PC-3 (cell line): ENCODE data around the gene CSNK1A1L. TPM values are rescaled to one million over a fixed set of nuclear protein-coding genes. Genes with fewer than 3 reads are reported as not detected.

Source experiments
- ATAC-seq: fragments of 200-7000 bp; cut with Tn5 transposase; 2 replicates; pipeline ENCODE4 v1.9.1; 2020; ENCODE audit warnings: mild to moderate bottlenecking, moderate library complexity
- BruUV-seq: library from RNA; stranded (reverse); fragments of 400-500 nt; replicated peaks from 2 replicates; lab custom pipeline; 2021; lab: Mats Ljungman, UMichigan
- CTCF ChIA-PET: fragments of 300-600 bp; sonication (Branson Sonifier 250); formaldehyde crosslinking; loops from one replicate; lab custom pipeline; 2022; ENCODE audit warnings: antibody characterized with exemption; lab: Charles Lee
- POLR2A ChIA-PET: fragments of 300-600 bp; sonication (Branson Sonifier 250); formaldehyde crosslinking; loops from one replicate; lab custom pipeline; 2022; ENCODE audit warnings: antibody characterized with exemption; ENCODE audit not compliant: unreplicated experiment; lab: Charles Lee
- DNase-seq: peaks from one replicate; pipeline ENCODE4 v3.0.0-alpha.2; 2015
- H2AFZ ChIP-seq: fragments of 300-600 bp; sonication (generic); 2 replicates; pipeline ENCODE4 v1.6.0; 2016; ENCODE audit warnings: antibody characterized with exemption, low read length
- H3F3A ChIP-seq: fragments of 300-600 bp; sonication (generic); one replicate; pipeline ENCODE4 v1.6.0; 2017; ENCODE audit warnings: antibody characterized with exemption, low read length, control low read depth, mild to moderate bottlenecking; ENCODE audit not compliant: unreplicated experiment
- H3K27ac ChIP-seq: fragments of 300-600 bp; sonication (generic); 2 replicates; pipeline ENCODE4 v1.5.1; 2016; ENCODE audit warnings: mild to moderate bottlenecking, low read length
- H3K27me3 ChIP-seq: fragments of 300-600 bp; sonication (generic); 2 replicates; pipeline ENCODE4 v1.6.1; 2016; ENCODE audit warnings: low read length, mixed read lengths
- H3K36me3 ChIP-seq: fragments of 300-600 bp; sonication (generic); 2 replicates; pipeline ENCODE4 v1.6.1; 2016; ENCODE audit warnings: low read depth, mixed run types, low read length, mixed read lengths
- H3K4me1 ChIP-seq: fragments of 300-600 bp; sonication (generic); 2 replicates; pipeline ENCODE4 v1.5.1; 2016; ENCODE audit warnings: low read length; ENCODE audit not compliant: insufficient read depth
- H3K4me2 ChIP-seq: fragments of 300-600 bp; sonication (generic); 2 replicates; pipeline ENCODE4 v1.6.0; 2016; ENCODE audit warnings: low read length
- H3K4me3 ChIP-seq: fragments of 300-600 bp; sonication (generic); 2 replicates; pipeline ENCODE4 v1.5.1; 2016; ENCODE audit warnings: mild to moderate bottlenecking, low read length, mixed read lengths
- H3K79me2 ChIP-seq: fragments of 300-600 bp; sonication (generic); 2 replicates; pipeline ENCODE4 v1.6.1; 2017; ENCODE audit warnings: low read length, mixed read lengths
- H3K9ac ChIP-seq: fragments of 300-600 bp; sonication (generic); 2 replicates; pipeline ENCODE4 v1.6.0; 2016; ENCODE audit warnings: mild to moderate bottlenecking, low read length
- H3K9me2 ChIP-seq: fragments of 300-600 bp; sonication (generic); replicated peaks from 2 replicates; pipeline ENCODE4 v1.6.1; 2016; ENCODE audit warnings: mixed run types, low read length, mixed read lengths
- H3K9me3 ChIP-seq: fragments of 300-600 bp; sonication (generic); 2 replicates; pipeline ENCODE4 v1.6.1; 2016; ENCODE audit warnings: low read length, mixed read lengths
- H4K20me1 ChIP-seq: fragments of 300-600 bp; sonication (generic); 2 replicates; pipeline ENCODE4 v1.6.1; 2016; ENCODE audit warnings: low read length, mixed read lengths
- CTCF ChIP-seq: fragments of 300-600 bp; sonication (generic); conservative IDR thresholded peaks from 2 replicates; pipeline ENCODE4 v1.5.1; 2017; ENCODE audit warnings: antibody characterized with exemption, low read depth, mild to moderate bottlenecking, low read length
- EZH2 ChIP-seq: fragments of 300-600 bp; sonication (generic); IDR thresholded peaks from one replicate; pipeline ENCODE4 v1.6.1; 2017; ENCODE audit warnings: antibody characterized with exemption, mild to moderate bottlenecking, low read length; ENCODE audit not compliant: unreplicated experiment
- EZH2phosphoT487 ChIP-seq: fragments of 300-600 bp; sonication (generic); IDR thresholded peaks from 2 replicates; pipeline ENCODE4 v1.6.1; 2018; ENCODE audit warnings: mild to moderate bottlenecking, antibody characterized with exemption, low read length, borderline replicate concordance
- intact Hi-C: fragments of 100-400 bp; cut with micrococcal nuclease; formaldehyde crosslinking; loops from 2 replicates; pipeline ENCODE4 v1.9.0; 2023
- total RNA-seq: library from RNA; depleted of rRNA; stranded (reverse); fragments of >200 nt; gene quantifications from 2 replicates; pipeline ENCODE4 v1.2.3, GENCODE V29; 2014

CSNK1A1L gene
- total RNA-seq, 1 experiment from 2014 or later, result not detected

GRCh38 chr13:37067874-37068273 lies 37.6 kb downstream of the CSNK1A1L start:
- H3K4me2 ChIP-seq, result no peak overlapping the region
- ATAC-seq, result no peak
- no peaks in the 10 kb centered on the region for H3K79me2 ChIP-seq
- H2AFZ ChIP-seq, result no peak overlapping the region
- TF ChIP-seq CTCF, result no peak
- TF ChIP-seq EZH2, result no peak
- no peak for TF ChIP-seq EZH2phosphoT487
- no peak overlapping the region for H3K9ac ChIP-seq
- no peak overlapping the region for H3K27ac ChIP-seq
- DNase-seq, result no peak
- ChIA-PET POLR2A (no interaction called here), CTCF (no interaction called here)
- no peaks in the 10 kb centered on the region for H4K20me1 ChIP-seq
- no peaks in the 10 kb centered on the region for H3F3A ChIP-seq
- no peaks in the 10 kb centered on the region for H3K36me3 ChIP-seq
- no TSS peak for BruUV-seq
- intact Hi-C loops, result loop anchor here (1.0 to 2.0 kb wide), 2 partner anchors 68 to 209 kb away; partner anchors contain the start of gene EXOSC8
- no peak overlapping the region for H3K4me3 ChIP-seq
- H3K9me2 ChIP-seq, result no peaks in the 10 kb centered on the region
- H3K9me3 ChIP-seq, result no peaks in the 10 kb centered on the region
- 0 out of 2 replicates have a peak, but pooled peaks cover 4% of the 10 kb centered on the region for H3K4me1 ChIP-seq
- no peaks in the 10 kb centered on the region for H3K27me3 ChIP-seq

GRCh38 chr13:37065890-37066526 lies 39.5 kb downstream of the CSNK1A1L start:
- no peak overlapping the region for H2AFZ ChIP-seq
- H3K4me3 ChIP-seq, result no peak overlapping the region
- TF ChIP-seq EZH2, result no peak
- H3K27me3 ChIP-seq, result no peaks in the 10 kb centered on the region
- H3K36me3 ChIP-seq, result no peaks in the 10 kb centered on the region
- BruUV-seq, result no TSS peak
- DNase-seq, result no peak
- no peaks in the 10 kb centered on the region for H3K4me1 ChIP-seq
- POLR2A ChIA-PET, result no interaction called here
- H3K9me3 ChIP-seq, result no peaks in the 10 kb centered on the region
- no peak overlapping the region for H3K4me2 ChIP-seq
- H3K79me2 ChIP-seq, result no peaks in the 10 kb centered on the region
- H4K20me1 ChIP-seq, result no peaks in the 10 kb centered on the region
- H3K9me2 ChIP-seq, result no peaks in the 10 kb centered on the region
- H3F3A ChIP-seq, result no peaks in the 10 kb centered on the region
- intact Hi-C loops, result no loop called here
- no peak overlapping the region for H3K27ac ChIP-seq
- ATAC-seq, result no peak
- CTCF ChIA-PET, result interaction anchor here (0.8 kb wide), 1 partner anchor 549 kb away, joined by 6 read pairs; no protein-coding TSS in a partner anchor
- no peak overlapping the region for H3K9ac ChIP-seq

GRCh38 chr13:37059848-37060192 lies 45.6 kb downstream of the CSNK1A1L start:
- no TSS peak for BruUV-seq
- no peak overlapping the region for H3K27ac ChIP-seq
- no peaks in the 10 kb centered on the region for H3K27me3 ChIP-seq
- ChIA-PET CTCF (no interaction called here), POLR2A (no interaction called here)
- H3K9me2 ChIP-seq, result no peaks in the 10 kb centered on the region
- H2AFZ ChIP-seq, result peak overlapping the region; percentile 81
- H3F3A ChIP-seq, result no peaks in the 10 kb centered on the region
- H3K4me2 ChIP-seq, result peak overlapping the region; percentile 79
- 0 out of 2 replicates have a peak, but pooled peaks cover 3% of the 10 kb centered on the region for H3K36me3 ChIP-seq
- no peak for TF ChIP-seq CTCF
- no peak for TF ChIP-seq EZH2phosphoT487
- no peak for TF ChIP-seq EZH2
- H3K79me2 ChIP-seq, result peaks cover 28% of the 10 kb centered on the region
- peak overlapping the region; percentile 83 for H3K4me3 ChIP-seq
- H3K4me1 ChIP-seq, result peaks cover 5% of the 10 kb centered on the region
- DNase-seq (no peak), ATAC-seq (peak; percentile 4; the same call in 1 of the 2 replicates)
- no peaks in the 10 kb centered on the region for H3K9me3 ChIP-seq
- no peaks in the 10 kb centered on the region for H4K20me1 ChIP-seq
- intact Hi-C loops, result loop anchor here (2.0 kb wide), 2 partner anchors 29 to 59 kb away; partner anchors contain the start of gene EXOSC8
- H3K9ac ChIP-seq, result no peak overlapping the region; the same call in 1 of the 2 replicates
